HG03175 (cell line): Measurements from ENCODE around the gene SMCO4.

Experiments
- ATAC-seq: cut with Tn5 transposase; IDR thresholded peaks from one replicate; pipeline ENCODE4 v1.9.1; 2021; ENCODE audit warnings: mild to moderate bottlenecking, moderate library complexity; ENCODE audit not compliant: unreplicated experiment

The SMCO4 gene

GRCh38 chr11:93510196-93510873 lies 32.9 kb downstream of the SMCO4 start:
- ATAC-seq = no peak

- no peak for ATAC-seq
Measured at GRCh38 chr11:93507517-93507916, 35.7 kb downstream of the SMCO4 start.

- no peak for ATAC-seq
Measured at GRCh38 chr11:93505703-93506102, 37.5 kb downstream of the SMCO4 start.

- ATAC-seq = no peak
Measured at GRCh38 chr11:93504110-93505095, 38.8 kb downstream of the SMCO4 start.

- no peak for ATAC-seq
Measured at GRCh38 chr11:93501856-93502255, 41.3 kb downstream of the SMCO4 start.

- no peak for ATAC-seq
Measured at GRCh38 chr11:93500759-93501158, 42.4 kb downstream of the SMCO4 start.

GRCh38 chr11:93498641-93499040 lies 44.5 kb downstream of the SMCO4 start:
- no peak for ATAC-seq

- ATAC-seq = no peak
Measured at GRCh38 chr11:93498161-93498560, 45.0 kb downstream of the SMCO4 start.

- ATAC-seq = no peak
Measured at GRCh38 chr11:93497596-93497995, 45.6 kb downstream of the SMCO4 start.

GRCh38 chr11:93494357-93494756 lies 48.8 kb downstream of the SMCO4 start:
- no peak for ATAC-seq

GRCh38 chr11:93493252-93493897 lies 49.8 kb downstream of the SMCO4 start:
- no peak for ATAC-seq

GRCh38 chr11:93492464-93493251 lies 50.5 kb downstream of the SMCO4 start:
- ATAC-seq = no peak

- ATAC-seq = no peak
Measured at GRCh38 chr11:93491973-93492372, 51.2 kb downstream of the SMCO4 start.

- no peak for ATAC-seq
Measured at GRCh38 chr11:93490996-93491618, 52.1 kb downstream of the SMCO4 start.

GRCh38 chr11:93489841-93490240 lies 53.4 kb downstream of the SMCO4 start:
- ATAC-seq = no peak

- ATAC-seq = no peak
Measured at GRCh38 chr11:93487032-93487483, 56.1 kb downstream of the SMCO4 start.

GRCh38 chr11:93485983-93486382 lies 57.2 kb downstream of the SMCO4 start:
- no peak for ATAC-seq

GRCh38 chr11:93484716-93485115 lies 58.5 kb downstream of the SMCO4 start:
- no peak for ATAC-seq

GRCh38 chr11:93482556-93482955 lies 60.6 kb downstream of the SMCO4 start:
- no peak for ATAC-seq

- ATAC-seq = no peak
Measured at GRCh38 chr11:93481696-93482095, 61.5 kb downstream of the SMCO4 start.
